Superior temporal gyrus (tissue), 1 donor: ENCODE measurements around the gene SP6.

Experiments
- DNase-seq: peaks from one replicate; pipeline ENCODE4 v3.0.0-alpha.2; 2016; ENCODE audit errors: extremely low spot score

Gene SP6

DNA sequence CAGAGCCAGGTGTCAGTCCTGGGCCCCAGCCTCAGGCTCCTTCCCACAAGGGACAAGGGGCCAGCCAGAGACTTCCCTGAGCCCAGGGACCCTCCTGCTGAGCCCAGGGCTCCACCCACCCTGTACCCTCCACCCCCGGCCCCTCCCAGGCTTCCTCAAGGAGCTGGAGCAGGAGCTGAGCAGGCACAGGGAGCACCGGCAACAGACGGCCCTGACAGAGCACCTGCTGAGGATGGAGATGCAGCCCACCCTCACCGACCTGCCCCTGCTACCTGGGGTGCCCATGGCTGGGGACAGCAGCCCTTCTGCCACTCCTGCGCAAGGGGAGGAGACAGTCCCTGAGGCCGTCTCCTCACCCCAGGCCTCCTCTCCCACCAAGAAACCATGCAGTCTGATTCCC, 14.4 kb downstream of the SP6 start:
- no peak for DNase-seq

DNA sequence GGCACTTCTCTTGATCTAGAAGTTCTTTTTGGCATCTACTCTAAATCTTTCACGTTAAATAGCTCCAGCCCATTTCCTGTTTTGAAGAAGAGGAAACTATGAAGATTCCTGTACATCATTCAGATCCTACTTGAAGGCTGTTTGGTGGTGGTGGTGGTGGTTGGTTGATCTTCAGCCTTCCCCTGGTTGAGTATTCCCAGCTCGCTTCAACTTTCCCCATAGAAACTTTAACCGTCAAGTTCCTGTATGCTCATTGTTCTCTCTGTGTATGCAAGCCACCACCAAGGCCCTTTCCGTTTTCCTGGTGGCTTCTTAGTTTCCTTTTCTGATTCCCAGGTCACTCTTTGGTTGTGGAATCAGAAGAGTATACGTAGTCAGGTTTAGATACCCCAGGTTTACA, 16.2 kb downstream of the SP6 start:
- no peak for DNase-seq

DNA sequence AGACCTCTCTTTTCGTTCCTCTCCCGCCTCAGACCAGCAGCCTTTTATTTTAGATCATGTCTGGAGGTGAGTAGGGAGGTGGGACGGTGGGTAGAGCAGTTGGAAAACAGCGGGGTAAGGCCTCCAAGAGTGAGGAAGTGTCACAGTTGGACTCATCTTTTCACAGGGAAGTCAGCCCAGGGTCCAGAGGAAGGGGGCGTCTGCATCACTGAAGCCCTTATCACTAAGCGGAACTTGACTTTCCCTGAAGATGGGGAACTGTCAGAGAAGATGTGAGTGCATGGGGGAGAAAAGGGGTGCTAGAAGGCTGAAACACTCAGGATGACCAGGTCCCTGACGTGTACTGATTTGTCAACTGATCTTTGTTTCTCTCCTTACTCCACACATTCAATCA, 19.0 kb downstream of the SP6 start:
- peak; percentile 20 for DNase-seq

DNA sequence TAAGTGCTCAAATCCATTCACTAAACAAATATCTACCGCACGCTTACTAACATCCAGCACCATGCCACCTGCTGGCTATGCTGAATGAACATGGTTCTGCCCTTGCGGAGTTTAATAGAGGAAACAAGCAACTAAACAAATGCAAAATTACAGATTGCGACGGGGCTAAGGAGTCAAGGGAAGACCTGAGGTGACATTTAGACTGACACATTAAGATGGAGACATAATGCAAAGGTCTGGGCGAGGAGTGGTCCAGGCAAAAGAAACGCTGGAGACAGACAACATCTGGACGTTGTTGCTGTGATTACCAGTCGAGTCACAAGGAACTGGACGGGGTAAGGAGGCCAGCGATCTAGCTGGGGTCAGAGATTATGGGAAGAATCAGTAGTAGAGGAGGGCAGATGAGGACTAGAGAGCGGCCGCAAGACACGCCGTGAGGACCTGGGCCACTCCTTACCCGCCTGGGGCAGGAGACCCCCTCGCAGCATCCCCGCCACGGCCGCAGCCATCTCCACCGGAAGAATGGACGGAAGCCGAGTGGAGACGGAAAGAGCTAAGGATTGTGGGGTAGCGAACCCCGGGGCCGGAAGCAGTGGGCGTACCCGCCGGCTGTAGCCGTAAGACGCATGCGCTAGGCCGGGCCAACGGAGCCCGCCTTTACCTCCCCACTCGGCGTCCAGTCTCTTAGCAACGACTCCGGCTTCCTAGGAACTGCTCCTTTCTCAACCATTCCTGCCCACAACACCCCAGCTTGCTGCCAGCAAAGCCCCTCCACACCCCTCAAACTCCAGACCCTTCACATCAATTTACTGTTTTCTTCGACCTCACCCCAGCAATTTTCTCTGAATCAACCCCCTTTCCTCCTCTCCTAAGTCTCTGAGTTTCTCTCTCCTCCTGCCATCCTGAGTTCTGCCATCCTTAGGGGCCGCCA, 19.7 kb downstream of the SP6 start, which contains the start of the genes LRRC46 and MRPL10:
Gene LRRC46 (plus strand): TSS at position 668 of the 931 bp plus-strand sequence. CDS start 320 bp downstream, outside the sequence.
Gene MRPL10 (minus strand): TSS at position 539 of the 931 bp plus-strand sequence. CDS start 30 bp downstream, at position 509.
- peak; percentile 96 for DNase-seq

DNA sequence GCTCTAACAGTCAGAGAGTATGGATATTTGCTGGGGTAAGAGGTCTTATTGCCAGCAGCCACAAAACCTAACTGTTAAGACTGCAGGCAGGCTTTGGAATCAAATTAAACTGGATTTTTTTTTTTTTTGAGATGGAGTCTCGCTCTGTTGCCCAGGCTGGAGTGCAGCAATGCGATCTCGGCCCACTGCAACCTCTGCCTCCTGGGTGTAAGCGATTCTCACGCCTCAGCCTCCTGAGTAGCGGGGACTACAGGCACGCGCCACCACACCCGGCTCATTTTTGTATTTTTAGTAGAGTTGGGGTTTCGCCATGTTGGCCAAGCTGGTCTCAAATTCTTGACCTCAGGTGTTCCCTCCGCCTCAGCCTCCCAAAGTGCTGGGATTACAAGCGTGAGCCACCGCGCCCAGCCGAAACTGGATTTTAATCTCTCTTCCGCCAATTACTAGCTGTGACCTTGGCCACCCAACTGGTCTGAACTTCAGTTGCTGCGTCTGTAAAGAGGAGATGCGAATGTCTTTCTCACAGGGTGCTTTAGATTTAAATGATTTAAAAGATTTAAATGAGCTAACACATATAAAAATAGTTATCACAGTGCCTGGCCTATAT, 20.5 kb downstream of the SP6 start:
- DNase-seq, result no peak

DNA sequence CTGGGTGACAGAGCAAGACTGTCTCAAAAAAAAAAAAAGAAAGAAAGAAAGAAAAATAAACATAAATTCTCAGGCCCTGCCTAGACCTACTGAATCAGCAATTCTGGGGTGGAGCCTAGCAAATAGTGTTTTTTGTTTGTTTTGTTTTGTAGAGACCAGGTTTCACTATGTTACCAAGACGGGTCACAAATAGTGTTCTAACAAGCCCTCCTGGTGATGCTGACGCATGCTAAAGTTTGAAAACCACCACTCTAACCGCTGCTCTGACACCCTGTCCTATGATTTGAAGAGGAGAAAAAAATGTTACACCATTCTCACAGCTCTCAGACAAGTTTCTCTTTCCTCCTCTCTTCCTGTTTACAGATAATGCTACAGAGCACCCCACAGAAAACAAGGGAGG, 21.1 kb downstream of the SP6 start:
- DNase-seq, result no peak

DNA sequence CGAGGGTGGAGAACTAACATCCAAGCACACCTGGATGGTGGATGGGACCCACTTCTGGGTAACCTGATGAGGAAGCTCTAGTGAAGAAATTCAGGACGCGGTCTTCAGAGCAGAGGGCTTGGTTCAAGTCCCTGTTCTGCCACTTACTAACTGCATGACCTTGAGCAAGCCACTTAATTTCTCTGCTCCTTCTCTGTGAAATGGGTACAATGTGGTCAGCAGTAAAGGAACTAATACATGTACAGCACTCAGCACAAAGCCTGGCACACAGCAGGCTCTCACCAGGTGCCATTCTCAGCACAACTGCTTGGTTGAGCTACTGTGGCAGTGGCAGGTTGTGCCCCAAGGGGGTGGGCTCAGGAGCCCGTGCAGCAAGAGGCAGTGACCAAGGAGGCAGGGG, 27.4 kb downstream of the SP6 start:
- no peak for DNase-seq

DNA sequence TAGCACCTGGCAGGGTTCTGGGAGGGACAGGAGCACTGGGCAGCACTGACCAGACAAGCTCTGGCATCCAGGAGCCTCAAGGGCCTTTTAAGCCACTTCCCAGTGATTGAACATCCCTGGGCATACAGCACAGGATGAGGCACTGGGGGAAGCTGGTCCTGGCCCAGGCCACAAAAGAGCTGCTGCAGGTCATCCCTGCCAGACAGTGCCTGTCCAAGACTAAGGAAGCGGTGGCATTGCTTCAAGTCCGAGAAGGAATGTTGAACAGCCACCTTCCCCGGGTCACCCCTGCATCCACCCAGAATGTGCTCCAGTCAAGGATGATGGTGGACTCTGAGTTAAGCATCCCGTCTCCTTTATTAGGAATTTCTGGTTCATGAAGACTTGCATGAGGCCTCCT, 28.2 kb downstream of the SP6 start:
- no peak for DNase-seq

DNA sequence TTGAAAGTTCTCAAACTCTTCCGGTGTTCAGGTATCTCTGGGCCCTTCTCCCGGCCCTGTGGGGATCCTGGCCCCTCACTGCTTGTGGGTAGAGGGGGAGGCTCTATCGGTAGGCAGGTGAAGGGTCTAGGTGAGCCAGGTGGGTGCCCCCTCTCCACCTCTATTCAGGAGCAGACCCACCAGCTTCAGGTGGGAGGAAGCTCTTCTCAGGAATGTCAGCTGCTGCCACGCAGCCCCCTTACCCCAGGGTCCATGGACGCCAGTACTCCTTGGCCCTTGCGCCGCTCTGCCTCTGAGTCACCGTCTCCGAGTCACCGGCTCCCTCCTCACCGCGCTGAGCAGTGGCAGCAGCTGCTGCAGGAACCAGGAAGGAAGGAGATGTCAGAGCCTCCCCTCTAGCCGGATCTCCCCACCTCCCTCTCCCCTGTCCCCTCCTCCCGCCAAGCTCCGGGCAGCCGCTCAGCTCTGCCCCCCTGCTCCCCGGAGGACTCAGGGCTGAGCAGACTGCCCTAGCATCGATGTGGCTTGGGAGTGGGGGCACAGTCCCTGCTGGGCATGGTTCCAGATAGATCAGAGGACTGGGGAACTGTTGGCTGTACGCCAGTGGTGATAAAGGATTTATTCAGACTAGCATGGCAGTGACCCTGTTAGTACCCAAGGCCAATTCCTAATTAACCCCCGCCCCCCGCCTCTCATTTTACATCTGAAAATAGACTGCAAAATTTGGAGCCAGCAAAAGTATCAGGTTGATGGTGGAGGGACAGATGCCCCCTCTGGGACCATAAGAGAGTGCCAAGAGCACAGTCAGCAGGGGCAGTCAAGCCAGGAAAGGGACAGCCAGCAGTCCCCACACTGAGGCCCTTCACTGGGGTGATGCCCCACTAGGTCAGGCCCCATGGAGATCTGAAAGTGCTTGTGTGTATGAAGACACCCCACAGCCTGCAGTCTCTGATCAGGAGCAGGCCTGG, 29.3 kb downstream of the SP6 start, which contains the start of gene OSBPL7:
Gene OSBPL7 (minus strand): TSS at position 371 of the 968 bp plus-strand sequence. CDS start 1,516 bp downstream, outside the sequence.
- DNase-seq, result peak; percentile 79

DNA sequence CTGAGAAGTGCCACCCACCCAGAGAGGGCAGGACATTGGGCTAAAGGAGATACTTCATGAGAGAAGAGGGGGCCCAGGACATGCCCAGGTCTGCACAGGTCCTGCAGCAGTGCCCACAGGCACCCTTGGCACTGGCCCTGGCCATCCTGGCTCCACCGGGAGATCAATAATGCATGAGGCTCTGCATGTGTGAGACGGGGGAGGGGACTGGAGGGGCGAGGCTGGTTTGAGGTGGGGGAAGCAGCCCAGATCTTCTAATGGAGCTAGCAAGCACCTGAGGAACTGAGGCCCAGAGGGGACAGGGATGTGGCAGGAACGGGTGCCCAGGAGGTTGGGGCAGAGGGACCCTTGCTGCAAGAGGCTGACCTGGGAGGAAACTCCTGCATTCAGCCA, 29.9 kb downstream of the SP6 start:
- DNase-seq, result no peak

DNA sequence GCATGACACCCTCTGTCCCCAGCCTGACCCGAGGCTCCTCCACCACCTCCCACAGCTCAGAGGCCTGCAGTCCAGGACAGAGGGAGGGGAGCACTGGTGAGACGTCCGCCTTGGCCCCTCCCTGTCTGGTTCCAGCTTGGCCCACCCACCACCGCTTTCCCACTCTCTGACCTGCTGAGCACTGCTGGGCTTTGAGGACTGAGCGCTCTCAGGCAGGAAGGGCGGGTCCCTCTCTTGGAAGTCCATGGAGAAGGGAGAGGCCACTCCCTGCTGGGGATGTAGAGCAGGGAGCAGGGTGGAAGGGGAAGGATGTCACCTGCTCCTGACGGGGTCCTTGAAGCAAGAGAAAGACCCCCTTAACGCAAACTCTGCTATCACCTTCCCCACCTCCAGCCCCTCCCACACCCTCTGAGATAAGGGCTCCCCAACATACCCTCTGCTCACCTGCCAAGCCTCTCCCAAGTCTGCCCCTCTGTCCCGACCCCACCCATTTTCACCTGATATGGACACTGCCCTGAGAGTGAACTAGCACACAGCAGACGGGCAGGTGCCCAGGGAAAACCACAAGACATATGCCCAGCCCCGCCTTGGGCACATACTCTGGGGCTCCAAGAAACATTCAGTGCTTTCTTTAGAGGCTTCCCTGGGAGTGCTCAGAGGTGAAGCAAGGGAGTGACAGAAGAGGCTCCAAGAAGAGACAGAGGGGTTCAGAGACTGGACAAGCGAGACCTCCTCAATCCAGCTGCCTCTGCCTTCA, 30.8 kb downstream of the SP6 start:
- DNase-seq, result no peak

DNA sequence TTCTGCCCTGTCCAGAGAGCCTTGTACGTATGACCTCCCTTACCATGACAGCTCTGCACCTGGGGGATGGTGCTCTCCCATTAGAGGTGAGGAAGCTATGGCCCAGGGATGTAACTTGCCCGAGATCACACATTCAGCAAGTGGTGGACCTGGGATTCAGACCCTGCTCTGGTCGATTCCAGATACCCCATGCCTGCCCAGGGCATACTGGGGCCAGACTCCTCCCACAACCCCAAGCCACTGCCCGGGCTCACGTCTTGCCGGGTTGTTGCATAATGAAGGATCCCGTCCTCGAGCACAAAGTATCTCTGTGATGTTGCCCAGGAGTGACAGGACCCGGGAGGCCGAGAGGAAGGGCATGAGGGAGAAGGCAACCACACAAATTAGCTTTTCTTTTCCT, 31.5 kb downstream of the SP6 start:
- no peak for DNase-seq

DNA sequence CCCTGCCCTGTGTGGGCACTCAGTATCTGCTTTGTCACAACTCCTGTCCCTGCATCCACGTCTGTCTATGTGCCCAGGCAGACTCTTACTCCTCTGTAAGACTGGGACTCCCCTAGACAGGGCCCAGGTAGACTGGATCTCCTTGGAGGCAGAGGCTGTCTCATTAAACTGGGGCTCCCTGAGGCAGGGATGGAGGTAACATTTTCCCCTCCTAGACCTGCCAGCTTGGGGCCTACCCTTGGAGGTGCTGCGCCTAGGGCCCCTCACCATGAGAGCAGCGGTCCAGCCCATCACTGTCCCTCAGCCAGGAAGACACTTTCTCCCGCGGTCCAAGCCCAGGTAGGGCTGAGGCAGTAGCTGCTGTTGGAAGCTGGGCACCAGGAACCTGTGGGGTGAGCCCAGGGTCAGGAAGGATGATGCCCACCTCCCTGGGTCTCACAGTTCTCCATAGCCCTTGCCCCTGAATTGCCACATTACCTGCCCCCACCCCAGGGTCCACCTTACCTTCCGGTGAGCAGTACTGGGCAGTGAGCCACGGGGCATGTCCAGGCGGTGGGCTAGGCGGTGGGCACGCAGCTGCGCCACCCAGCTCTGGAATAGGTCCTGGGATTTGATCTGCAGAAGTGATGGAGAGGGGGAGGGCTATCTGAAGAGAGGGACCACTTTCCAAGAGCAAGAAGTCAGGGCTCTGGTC, 32.8 kb downstream of the SP6 start:
- no peak for DNase-seq

DNA sequence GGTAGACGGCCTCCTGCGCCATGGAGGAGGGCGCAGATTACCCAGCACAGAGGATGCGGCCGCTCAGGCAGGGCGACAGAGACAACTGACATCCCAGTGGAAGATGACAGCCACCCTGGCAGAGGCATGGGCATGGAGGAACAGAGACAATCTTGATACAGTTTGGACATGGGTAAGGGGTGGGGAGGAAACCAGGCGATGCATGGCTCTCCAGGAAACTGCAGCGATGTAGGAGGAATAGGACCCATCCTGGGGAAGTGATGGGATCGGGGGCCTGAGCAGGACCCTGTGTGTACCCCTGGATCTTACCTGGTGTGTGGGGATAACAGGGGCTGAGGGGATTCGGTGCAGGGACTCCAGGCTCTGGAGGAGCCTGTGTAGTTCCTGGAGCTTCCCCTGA, 34.0 kb downstream of the SP6 start:
- DNase-seq, result no peak

DNA sequence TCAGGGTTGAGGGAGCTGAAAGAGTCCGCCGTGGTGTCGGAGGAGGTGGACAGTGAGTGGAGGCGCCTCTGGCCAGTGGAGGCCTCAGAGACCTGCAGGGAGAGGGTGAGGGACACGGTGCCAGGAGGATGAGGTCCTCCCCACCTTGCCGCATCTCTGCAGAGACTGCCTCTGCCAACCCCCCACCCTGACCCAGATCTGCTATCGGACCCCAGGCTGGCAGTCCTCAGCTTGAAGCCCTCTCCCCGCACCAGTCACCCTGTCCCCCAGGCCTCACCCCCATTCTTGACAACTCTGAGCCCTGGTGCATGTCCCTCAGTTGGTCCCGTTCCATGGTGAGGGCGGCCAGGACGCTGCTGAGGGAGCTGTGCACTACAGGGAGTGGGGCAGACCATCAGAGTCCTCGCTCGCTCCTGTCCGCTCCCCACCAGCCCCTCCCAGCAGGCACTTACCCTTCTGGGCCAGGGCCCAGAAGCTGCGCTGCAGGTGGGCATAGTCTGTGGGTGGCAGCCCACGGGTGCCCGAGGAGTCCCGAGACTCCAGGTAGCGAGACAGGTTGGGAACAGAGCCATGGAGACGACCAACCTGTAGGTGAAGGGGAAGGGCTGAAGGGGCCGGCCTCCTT, 34.7 kb downstream of the SP6 start:
- DNase-seq, result no peak

DNA sequence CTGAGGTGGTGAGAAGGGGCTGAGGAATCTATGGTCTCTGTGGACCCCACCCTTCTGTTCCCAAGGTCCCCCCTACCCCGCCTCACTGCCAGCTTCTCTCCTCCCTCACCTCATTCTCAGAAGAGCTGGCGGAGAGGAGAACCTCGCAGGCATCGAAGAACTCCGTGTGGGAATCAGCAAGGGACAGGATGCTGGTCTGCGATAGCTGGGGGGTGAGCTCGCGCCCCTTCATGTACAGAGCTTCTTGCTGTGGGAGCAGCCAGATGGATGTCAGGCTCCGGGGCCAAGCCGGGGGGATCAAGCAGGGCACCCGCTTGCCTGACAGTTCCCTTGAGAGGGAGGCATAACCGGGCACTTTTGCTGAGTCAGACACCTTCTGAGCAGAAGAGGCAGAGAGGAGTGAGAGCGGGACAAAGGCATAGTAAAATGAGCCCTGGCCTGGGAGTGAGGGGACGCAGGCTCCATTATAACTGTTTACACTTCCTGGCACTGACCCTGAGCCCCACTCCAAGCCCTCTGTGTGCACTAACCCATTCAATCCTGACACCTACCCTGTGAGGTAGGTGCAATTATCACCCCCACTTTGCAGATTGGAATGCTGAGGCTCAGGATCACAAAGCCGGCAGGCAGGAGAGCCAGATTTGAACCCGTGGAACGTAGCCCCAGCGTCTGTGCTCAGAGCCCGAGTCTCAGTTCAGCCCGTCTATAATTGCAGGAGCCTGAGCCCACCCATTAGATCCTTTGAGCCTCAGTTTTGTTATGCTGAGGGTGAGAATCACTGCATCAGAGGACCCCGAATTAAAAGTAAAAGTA, 35.7 kb downstream of the SP6 start:
- no peak for DNase-seq

DNA sequence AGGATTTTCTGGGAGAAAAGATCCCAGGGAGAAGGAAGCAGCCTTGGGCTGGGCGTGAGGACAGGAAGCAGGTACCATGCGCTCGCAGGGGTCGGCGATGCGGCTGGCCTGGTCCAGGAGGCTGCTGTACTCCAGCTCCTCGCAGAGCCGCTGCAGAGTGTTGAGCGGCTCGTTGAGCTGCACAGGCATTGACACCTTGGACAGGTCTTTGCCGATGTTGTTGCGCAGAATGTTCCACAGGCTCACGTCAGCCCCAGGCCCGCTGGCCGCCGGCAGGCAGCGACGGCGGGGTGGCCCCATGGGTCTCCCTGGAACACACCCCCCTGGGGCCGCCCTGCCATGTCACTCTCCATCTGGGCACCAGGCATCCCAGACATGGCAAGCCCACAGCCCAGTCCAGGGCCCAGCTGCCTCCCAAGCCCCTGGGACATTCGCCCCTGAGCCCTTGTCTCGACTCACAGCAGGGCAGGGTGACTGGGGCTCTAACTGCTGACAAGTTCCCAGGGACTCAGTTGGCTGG, 37.4 kb downstream of the SP6 start:
- DNase-seq, result no peak

DNA sequence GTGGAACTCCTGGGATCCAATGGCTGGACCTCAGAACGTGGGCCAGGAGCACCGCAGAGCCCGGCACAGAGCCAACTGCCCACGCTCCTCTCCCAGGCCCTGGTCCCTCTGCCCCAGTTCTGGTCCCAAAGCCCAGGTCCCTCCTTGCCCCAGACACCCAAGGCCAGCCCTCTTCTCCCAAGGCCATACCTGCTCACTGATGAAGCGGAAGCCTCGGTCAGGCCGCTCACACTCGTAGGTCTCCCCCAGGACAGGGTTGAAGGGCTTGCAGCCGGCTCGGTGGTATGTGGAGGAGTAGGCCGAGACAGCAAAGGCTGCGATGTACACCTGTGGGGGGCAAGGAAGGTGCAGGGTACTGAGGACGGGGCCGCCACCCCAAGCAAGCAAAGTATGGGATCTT, 37.9 kb downstream of the SP6 start:
- DNase-seq, result no peak
